Body of pancreas (tissue), 4 donors: Measurements from ENCODE around the gene SEPHS1. TPM values are rescaled to one million over a fixed set of nuclear protein-coding genes. Genes with fewer than 3 reads are reported as not detected.

ENCODE experiments used
- ATAC-seq: fragments of 150-250 bp; one replicate; pipeline ENCODE4 v1.9.1; 2016
- DNase-seq, 4 donors: peaks; one replicate each; pipeline ENCODE4 v3.0.0-alpha.2; 2019
- H3K27ac ChIP-seq, 4 donors: fragments of 200-600 bp; sonication (generic); 1 replicate in 3 of 4; 2 replicates in 1 of 4; pipeline versions ENCODE4 v1.5.1 to v1.6.1; 2016 to 2019; ENCODE audit warnings: mild to moderate bottlenecking in 1 of 4, mixed read lengths in 1 of 4, moderate library complexity in 1 of 4
- H3K27me3 ChIP-seq, 2 donors: fragments of 200-600 bp; sonication (generic); one replicate each; pipeline ENCODE4 v1.6.0; 2016; ENCODE audit warnings: mild to moderate bottlenecking in 1 of 2
- H3K36me3 ChIP-seq, 2 donors: fragments of 200-600 bp; sonication (generic); replicated peaks in 1 of 2; 2 replicates each; pipeline ENCODE4 v1.5.1; 2016; ENCODE audit warnings: low read depth in 2 of 2; ENCODE audit not compliant: insufficient read depth in 1 of 2
- H3K4me1 ChIP-seq: fragments of 200-600 bp; sonication (generic); one replicate; pipeline ENCODE4 v1.6.0; 2016
- H3K4me3 ChIP-seq, 2 donors: fragments of 200-600 bp; sonication (generic); 1 replicate in 1 of 2; 2 replicates in 1 of 2; pipeline ENCODE4 v1.5.1; 2016 to 2019
- H3K9me3 ChIP-seq, 3 donors: fragments of 200-600 bp; sonication (generic); 1 replicate in 2 of 3; 2 replicates in 1 of 3; pipeline ENCODE4 v1.5.1; 2016
- CTCF ChIP-seq, 7 experiments: fragments of 450-650 bp in 4 of 7; fragments of 200-600 bp in 3 of 7; sonication (generic) in 3 of 7; IDR thresholded peaks; one replicate each; pipeline ENCODE4 v1.5.1; 2016 to 2019; ENCODE audit warnings: antibody characterized with exemption in 7 of 7
- POLR2A ChIP-seq, 3 donors: fragments of 450-650 bp; IDR thresholded peaks; one replicate each; pipeline ENCODE4 v1.6.1; 2016; ENCODE audit warnings: antibody characterized with exemption in 3 of 3, mild to moderate bottlenecking in 2 of 3
- WGBS, 2 donors: methylation state at CpG; one replicate each; pipeline ENCODE4 v1.1.5; 2017; 5-methylcytosine and 5-hydroxymethylcytosine counted together
- intact Hi-C: fragments of 100-400 bp; cut with DNase I; formaldehyde crosslinking; loops from one replicate; pipeline ENCODE4 v1.15.1; 2023
- total RNA-seq, 2 donors: library from RNA; depleted of rRNA; stranded (reverse); fragments of >200 nt; gene quantifications; one replicate each; pipeline ENCODE4 v1.1.0, GENCODE V29; 2016

SEPHS1 gene
- total RNA-seq, 2 donors from 2014 or later, result 17.6 to 21.8 TPM

GRCh38 chr10:13299437-13300287, 48.4 kb downstream of the SEPHS1 start, which contains the start of gene PHYH:
PHYH (minus strand) TSS chr10:13300064; CDS start chr10:13300042, 22 bp downstream.
- peak; percentile 86 to 93 (median 89) for TF ChIP-seq POLR2A (IDR thresholded peaks at IDR 0.05)
- TF ChIP-seq CTCF (IDR thresholded peaks at IDR 0.05), result no peak
- peaks cover 28% of the 10 kb centered on the region for H3K4me1 ChIP-seq
- intact Hi-C loops, result loop anchor here (10.0 kb wide), 1 partner anchor 135 kb away; the partner anchor contains the start of gene MCM10
- WGBS, 2 donors, result 0% methylated on average over 10 to 81 of the region's 88 CpGs
- H3K27me3 ChIP-seq, result no peaks in the 10 kb centered on the region
- no peaks in the 10 kb centered on the region for H3K36me3 ChIP-seq
- no peaks in the 10 kb centered on the region for H3K9me3 ChIP-seq
- DNase-seq (peak; percentile 89 to 94 (median 92)), ATAC-seq (peak; percentile 86)
- peak within 1 kb of the TSS; percentile 88 to 100 (median 99) for H3K27ac ChIP-seq
- peak within 1 kb of the TSS; percentile 55 to 59 for H3K4me3 ChIP-seq

- Histone ChIP-seq H3K36me3 (no peaks in the 10 kb centered on the region), H3K4me1 (peaks cover 28% of the 10 kb centered on the region), H3K9me3 (no peaks in the 10 kb centered on the region), H3K27ac (peak overlapping the region; percentile 88 to 100 (median 99)), H3K4me3 (peak overlapping the region; percentile 55 to 59), H3K27me3 (no peaks in the 10 kb centered on the region)
- TF ChIP-seq CTCF (IDR thresholded peaks at IDR 0.05), result no peak
- TF ChIP-seq POLR2A (IDR thresholded peaks at IDR 0.05), result no peak
- intact Hi-C loops, result no loop called here
- WGBS, 2 donors, result 34 to 36% methylated on average over 20 of the region's 20 CpGs
- ATAC-seq, result no peak
- no peak for DNase-seq
Measured at GRCh38 chr10:13298748-13299436, 49.2 kb downstream of the SEPHS1 start.

GRCh38 chr10:13296476-13296875, 51.6 kb downstream of the SEPHS1 start:
- intact Hi-C loops, result no loop called here
- DNase-seq (no peak), ATAC-seq (no peak)
- Histone ChIP-seq H3K27me3 (no peaks in the 10 kb centered on the region), H3K4me1 (peaks cover 19% of the 10 kb centered on the region), H3K36me3 (no peaks in the 10 kb centered on the region), H3K27ac (no peak overlapping the region), H3K9me3 (no peaks in the 10 kb centered on the region), H3K4me3 (no peak overlapping the region)
- TF ChIP-seq POLR2A (IDR thresholded peaks at IDR 0.05) (no peak), CTCF (IDR thresholded peaks at IDR 0.05) (no peak)
- 89 to 92% methylated on average over 10 of the region's 10 CpGs for WGBS, 2 donors

DNA sequence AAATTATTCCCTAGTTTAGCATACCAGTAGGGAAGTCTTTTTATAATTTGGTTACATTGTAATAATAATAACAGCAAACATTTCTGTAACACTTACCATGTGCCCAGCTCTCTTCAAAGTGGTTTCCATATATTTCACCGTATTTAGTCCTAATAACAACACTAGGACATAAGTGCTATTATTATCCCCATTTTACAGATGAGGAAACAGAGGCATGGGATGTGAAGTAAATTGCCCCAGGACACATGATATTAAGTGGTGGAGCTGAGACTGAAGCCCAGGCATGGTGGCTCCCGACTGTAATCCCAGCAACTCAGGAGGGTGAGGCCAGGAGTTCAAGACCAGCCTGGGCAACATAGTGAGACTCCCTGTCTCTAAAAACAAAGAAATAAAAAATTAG, 53.3 kb downstream of the SEPHS1 start:
- H3K27ac ChIP-seq, result no peak overlapping the region
- peaks cover 6% of the 10 kb centered on the region for H3K4me1 ChIP-seq
- H3K27me3 ChIP-seq, result no peaks in the 10 kb centered on the region
- DNase-seq, result no peak
- no peak for ATAC-seq
- H3K4me3 ChIP-seq, result no peak overlapping the region
- intact Hi-C loops, result no loop called here
- WGBS, 2 donors, result 83 to 92% methylated on average over 2 of the region's 2 CpGs
- no peaks in the 10 kb centered on the region for H3K36me3 ChIP-seq
- no peak for TF ChIP-seq CTCF (IDR thresholded peaks at IDR 0.05)
- no peak for TF ChIP-seq POLR2A (IDR thresholded peaks at IDR 0.05)
- H3K9me3 ChIP-seq, result no peaks in the 10 kb centered on the region
